Peyer's patch (tissue), 4 donors: ENCODE data around the gene ASXL3. TPM values are rescaled to one million over a fixed set of nuclear protein-coding genes. Genes with fewer than 3 reads are reported as not detected.

Source experiments
- DNase-seq, 3 donors: peaks; one replicate each; pipeline ENCODE4 v3.0.0-alpha.2; 2017 to 2019
- H3K27ac ChIP-seq, 4 donors: fragments of 200-600 bp; sonication (generic); one replicate each; pipeline ENCODE4 v1.5.1; 2016 to 2019
- H3K27me3 ChIP-seq, 2 donors: fragments of 200-600 bp; sonication (generic); one replicate each; pipeline ENCODE4 v1.5.1; 2019
- H3K36me3 ChIP-seq, 3 donors: fragments of 200-600 bp; sonication (generic); one replicate each; pipeline ENCODE4 v1.5.1; 2016 to 2019
- H3K4me1 ChIP-seq, 4 donors: fragments of 200-600 bp; sonication (generic); one replicate each; pipeline ENCODE4 v1.5.1; 2016 to 2019
- H3K4me3 ChIP-seq, 4 donors: fragments of 200-600 bp; sonication (generic); 1 replicate in 3 of 4; 2 replicates in 1 of 4; pipeline ENCODE4 v1.5.1; 2016 to 2019; ENCODE audit warnings: mild to moderate bottlenecking in 1 of 4
- H3K9me3 ChIP-seq, 4 donors: fragments of 200-600 bp; sonication (generic); one replicate each; pipeline ENCODE4 v1.5.1; 2016 to 2019; ENCODE audit warnings: mild to moderate bottlenecking in 1 of 4
- CTCF ChIP-seq, 6 experiments: fragments of 450-650 bp in 4 of 6; fragments of 200-600 bp in 2 of 6; sonication (generic) in 1 of 6; IDR thresholded peaks; one replicate each; pipeline ENCODE4 v1.5.1; 2017 to 2019; ENCODE audit warnings: antibody characterized with exemption in 6 of 6, mild to moderate bottlenecking in 3 of 6, moderate library complexity in 1 of 6
- POLR2A ChIP-seq, 2 donors: fragments of 450-650 bp; IDR thresholded peaks; one replicate each; pipeline ENCODE4 v1.5.1; 2017; ENCODE audit warnings: antibody characterized with exemption in 2 of 2, mild to moderate bottlenecking in 2 of 2, moderate library complexity in 2 of 2
- total RNA-seq, 4 donors: library from RNA; depleted of rRNA; stranded (reverse); fragments of >200 nt; gene quantifications; one replicate each; pipeline ENCODE4 v1.1.0, GENCODE V29; 2016

ASXL3 gene
- total RNA-seq, 4 donors from 2014 or later: 1.5 to 10.9 (median 3.7) TPM

GRCh38 chr18:33584548-33585430 lies 6.8 kb downstream of the ASXL3 start:
- DNase-seq: no peak
- TF ChIP-seq CTCF (IDR thresholded peaks at IDR 0.05) (no peak), POLR2A (IDR thresholded peaks at IDR 0.05) (no peak)
- H3K9me3 ChIP-seq: no peaks in the 10 kb centered on the region
- H3K27me3 ChIP-seq: no peaks in the 10 kb centered on the region
- no peaks in the 10 kb centered on the region for H3K36me3 ChIP-seq
- no peaks in the 10 kb centered on the region for H3K4me1 ChIP-seq
- H3K27ac ChIP-seq: no peak overlapping the region
- no peak overlapping the region for H3K4me3 ChIP-seq

- TF ChIP-seq CTCF (IDR thresholded peaks at IDR 0.05) (no peak), POLR2A (IDR thresholded peaks at IDR 0.05) (no peak)
Observed at GRCh38 chr18:33585431-33585775, 7.4 kb downstream of the ASXL3 start.

GRCh38 chr18:33588361-33588760 lies 10.3 kb downstream of the ASXL3 start:
- Histone ChIP-seq H3K27me3 (no peaks in the 10 kb centered on the region), H3K9me3 (no peaks in the 10 kb centered on the region), H3K27ac (no peak overlapping the region), H3K4me3 (no peak overlapping the region), H3K36me3 (no peaks in the 10 kb centered on the region), H3K4me1 (no peaks in the 10 kb centered on the region)
- DNase-seq: no peak
- TF ChIP-seq POLR2A (IDR thresholded peaks at IDR 0.05) (no peak), CTCF (IDR thresholded peaks at IDR 0.05) (no peak)

More at GRCh38 chr18:33585431-33585775, 7.4 kb downstream of the ASXL3 start:
- Histone ChIP-seq H3K4me1 (no peaks in the 10 kb centered on the region), H3K36me3 (no peaks in the 10 kb centered on the region), H3K4me3 (no peak overlapping the region), H3K9me3 (no peaks in the 10 kb centered on the region), H3K27ac (no peak overlapping the region), H3K27me3 (no peaks in the 10 kb centered on the region)
- DNase-seq: no peak

- no peaks in the 10 kb centered on the region for H3K4me1 ChIP-seq
- no peaks in the 10 kb centered on the region for H3K36me3 ChIP-seq
- H3K4me3 ChIP-seq: no peak overlapping the region
- no peaks in the 10 kb centered on the region for H3K27me3 ChIP-seq
- TF ChIP-seq CTCF (IDR thresholded peaks at IDR 0.05): no peak
- no peak for TF ChIP-seq POLR2A (IDR thresholded peaks at IDR 0.05)
- no peaks in the 10 kb centered on the region for H3K9me3 ChIP-seq
- no peak for DNase-seq
- no peak overlapping the region for H3K27ac ChIP-seq
Observed at GRCh38 chr18:33593261-33593660, 15.2 kb downstream of the ASXL3 start.

- Histone ChIP-seq H3K36me3 (no peaks in the 10 kb centered on the region), H3K4me1 (no peaks in the 10 kb centered on the region), H3K9me3 (no peaks in the 10 kb centered on the region), H3K27ac (no peak overlapping the region), H3K27me3 (no peaks in the 10 kb centered on the region), H3K4me3 (no peak overlapping the region)
- no peak for DNase-seq
- TF ChIP-seq CTCF (IDR thresholded peaks at IDR 0.05) (no peak), POLR2A (IDR thresholded peaks at IDR 0.05) (no peak)
Observed at GRCh38 chr18:33594799-33595198, 16.8 kb downstream of the ASXL3 start.
